ENCODE data around the gene ENDOV.

ENDOV gene

DNA sequence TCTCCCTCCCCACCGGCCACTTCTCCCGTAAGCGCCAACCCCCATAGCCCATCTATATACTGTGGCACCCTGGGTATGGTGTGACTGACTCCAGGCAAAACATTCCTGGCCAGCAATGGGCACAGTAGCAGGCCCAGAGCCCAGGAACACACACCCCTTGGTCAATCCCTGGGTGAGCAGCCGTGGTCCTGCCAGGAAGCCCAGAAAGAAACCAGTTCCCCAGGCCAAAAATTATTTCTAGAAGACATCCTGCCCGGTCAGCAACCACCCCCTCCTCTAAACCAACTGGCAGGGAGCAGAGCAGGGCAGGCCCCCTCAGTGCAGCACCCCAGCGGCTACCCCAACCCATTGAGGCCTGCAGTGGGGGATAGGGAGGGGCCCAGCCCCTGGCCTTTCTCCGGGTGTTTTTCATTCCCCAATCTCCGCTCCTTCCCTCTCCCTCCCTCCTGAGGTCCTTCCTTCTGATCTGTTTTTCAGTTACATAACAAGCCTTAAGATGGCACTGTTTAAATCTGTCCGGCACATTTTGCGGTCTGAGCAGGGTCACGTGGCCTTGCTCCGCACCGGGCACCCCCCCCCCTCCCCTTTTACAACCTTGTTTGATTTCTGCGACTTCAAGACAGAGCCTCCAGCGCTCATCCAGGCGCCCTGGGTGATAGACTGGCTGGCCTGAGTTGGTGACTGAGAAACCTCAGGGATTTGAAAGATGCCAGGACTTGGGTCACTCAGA, 59.4 kb downstream of the ENDOV start:
- TF ChIP-seq, protein P1, sequence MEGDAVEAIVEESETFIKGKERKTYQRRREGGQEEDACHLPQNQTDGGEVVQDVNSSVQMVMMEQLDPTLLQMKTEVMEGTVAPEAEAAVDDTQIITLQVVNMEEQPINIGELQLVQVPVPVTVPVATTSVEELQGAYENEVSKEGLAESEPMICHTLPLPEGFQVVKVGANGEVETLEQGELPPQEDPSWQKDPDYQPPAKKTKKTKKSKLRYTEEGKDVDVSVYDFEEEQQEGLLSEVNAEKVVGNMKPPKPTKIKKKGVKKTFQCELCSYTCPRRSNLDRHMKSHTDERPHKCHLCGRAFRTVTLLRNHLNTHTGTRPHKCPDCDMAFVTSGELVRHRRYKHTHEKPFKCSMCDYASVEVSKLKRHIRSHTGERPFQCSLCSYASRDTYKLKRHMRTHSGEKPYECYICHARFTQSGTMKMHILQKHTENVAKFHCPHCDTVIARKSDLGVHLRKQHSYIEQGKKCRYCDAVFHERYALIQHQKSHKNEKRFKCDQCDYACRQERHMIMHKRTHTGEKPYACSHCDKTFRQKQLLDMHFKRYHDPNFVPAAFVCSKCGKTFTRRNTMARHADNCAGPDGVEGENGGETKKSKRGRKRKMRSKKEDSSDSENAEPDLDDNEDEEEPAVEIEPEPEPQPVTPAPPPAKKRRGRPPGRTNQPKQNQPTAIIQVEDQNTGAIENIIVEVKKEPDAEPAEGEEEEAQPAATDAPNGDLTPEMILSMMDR (IDR thresholded peaks at IDR 0.05; ENCODE audit: control extremely low read depth, extremely low read depth, low read depth, missing control alignments), result no peak
- ChIA-PET CTCF (interaction anchor here (1.5 to 1.6 kb wide), 2 partner anchors 9 to 47 kb away, joined by 4 to 5 read pairs; no protein-coding TSS in a partner anchor), POLR2A (interaction anchor here (0.8 kb wide), 1 partner anchor 727 kb away, joined by 5 read pairs; no protein-coding TSS in a partner anchor)
- DNase-seq (ENCODE audit: extremely low spot score), result no peak

DNA sequence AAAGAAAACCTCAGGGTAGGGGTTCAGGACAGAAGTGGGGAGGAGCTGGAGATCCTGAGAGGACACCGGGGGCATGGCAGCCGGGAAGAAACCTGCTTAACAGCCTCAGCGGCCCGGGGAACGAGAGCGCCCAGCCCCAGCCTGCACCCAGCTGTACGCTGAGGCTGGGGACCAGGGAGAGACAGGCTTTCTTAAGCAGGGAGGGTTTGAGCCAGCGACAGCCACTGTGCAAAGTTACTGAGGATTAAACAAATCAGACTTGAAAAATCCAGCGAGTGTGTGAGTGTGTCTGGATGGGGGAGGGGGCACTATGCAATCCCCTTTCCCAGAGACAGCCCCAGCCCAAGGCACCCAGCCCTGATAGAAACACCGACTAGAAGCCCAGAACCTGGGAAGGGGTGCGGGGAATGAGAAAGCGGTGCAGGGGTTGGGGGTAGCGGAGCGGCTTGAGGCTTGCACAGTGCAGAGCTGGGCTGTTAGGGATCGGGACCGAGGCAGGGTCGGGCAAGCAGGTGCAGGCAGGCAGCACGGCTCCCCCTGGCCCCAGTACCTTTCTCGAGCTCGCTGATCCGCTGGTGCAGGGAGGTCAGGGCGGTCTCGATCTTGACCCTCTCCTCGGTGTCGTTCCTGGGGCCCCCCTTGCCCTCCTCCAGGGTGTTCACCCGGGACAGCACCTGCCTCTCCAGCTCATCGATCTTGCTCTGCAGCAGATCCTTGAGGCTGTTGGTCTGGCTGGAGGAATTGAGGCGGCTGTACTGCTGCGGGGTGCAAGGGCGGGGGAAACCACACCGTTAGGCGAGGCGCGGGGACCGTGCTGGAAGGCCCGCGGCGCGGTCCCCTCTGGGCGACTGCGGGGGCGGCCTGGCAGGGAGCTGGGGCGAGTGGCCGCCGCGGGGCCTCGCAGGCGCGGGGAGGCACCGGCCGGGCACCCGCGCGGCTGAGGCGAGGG, 60.3 kb downstream of the ENDOV start:
- DNase-seq (ENCODE audit: extremely low spot score), result no peak
- TF ChIP-seq, protein P1 (IDR thresholded peaks at IDR 0.05; ENCODE audit: control extremely low read depth, extremely low read depth, low read depth, missing control alignments), result no peak
- ChIA-PET CTCF (interaction anchor here (1.1 kb wide), 1 partner anchor 56 kb away, joined by 3 read pairs; no protein-coding TSS in a partner anchor), POLR2A (interaction anchor here (0.8 kb wide), 1 partner anchor 726 kb away, joined by 5 read pairs; no protein-coding TSS in a partner anchor)

DNA sequence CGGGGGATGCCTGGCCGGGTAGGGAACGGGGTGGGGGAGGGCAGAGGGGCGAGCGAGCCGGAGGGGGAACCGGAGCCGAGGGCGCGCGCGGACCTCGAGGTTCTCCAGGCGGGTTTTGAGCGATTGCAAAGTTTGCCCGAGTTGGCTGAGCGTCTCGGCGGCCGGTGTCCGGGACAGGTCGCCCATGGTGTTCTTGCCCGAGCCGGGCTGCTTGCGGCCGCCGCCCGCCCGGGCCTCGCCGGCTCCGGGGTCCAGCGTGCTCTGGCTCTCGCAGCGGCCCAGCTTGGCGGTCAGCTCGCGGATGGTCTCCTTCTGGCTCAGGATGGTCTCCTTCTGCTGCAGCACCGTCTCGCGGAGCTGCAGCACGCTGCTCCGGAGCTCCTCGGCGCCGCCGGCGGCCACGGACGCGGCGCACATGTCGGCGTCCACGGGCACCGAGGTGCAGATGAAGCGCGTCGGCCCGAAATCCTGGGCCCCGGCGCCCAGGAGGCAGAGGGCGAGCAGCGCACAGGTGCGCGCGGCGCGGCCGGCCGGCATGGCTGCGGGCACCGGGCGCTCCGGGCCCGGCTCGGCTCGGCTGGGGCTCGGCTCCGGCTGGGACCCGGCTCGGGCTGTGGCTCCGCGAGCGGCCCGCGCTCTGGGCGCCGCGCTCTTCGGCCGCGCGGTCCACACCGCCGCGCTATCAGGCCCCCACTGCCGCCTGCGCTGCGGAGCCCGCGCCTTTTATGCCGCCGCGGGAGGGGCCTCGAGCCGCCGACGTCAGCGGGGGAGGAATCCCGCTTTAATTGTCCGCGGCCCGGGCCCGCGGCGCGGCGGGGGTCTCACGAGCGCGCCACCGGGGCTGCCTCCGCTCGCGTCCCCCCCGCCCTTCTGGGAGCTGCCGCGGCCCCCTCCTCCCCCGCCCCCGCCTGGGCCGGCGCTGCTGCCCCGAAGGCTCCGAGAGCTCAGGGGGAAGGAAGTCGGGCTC, 61.2 kb downstream of the ENDOV start, which contains the start of gene NPTX1:
NPTX1 (minus strand) TSS at position 698 of the 967 bp plus-strand sequence; CDS start at position 537, 161 bp downstream.
- ChIA-PET CTCF (interaction anchor here (1.1 kb wide), 1 partner anchor 55 kb away, joined by 3 read pairs; no protein-coding TSS in a partner anchor), POLR2A (no interaction called here)
- no peak for DNase-seq (ENCODE audit: extremely low spot score)
- TF ChIP-seq, protein P1 (IDR thresholded peaks at IDR 0.05; ENCODE audit: control extremely low read depth, extremely low read depth, low read depth, missing control alignments), result no peak

DNA sequence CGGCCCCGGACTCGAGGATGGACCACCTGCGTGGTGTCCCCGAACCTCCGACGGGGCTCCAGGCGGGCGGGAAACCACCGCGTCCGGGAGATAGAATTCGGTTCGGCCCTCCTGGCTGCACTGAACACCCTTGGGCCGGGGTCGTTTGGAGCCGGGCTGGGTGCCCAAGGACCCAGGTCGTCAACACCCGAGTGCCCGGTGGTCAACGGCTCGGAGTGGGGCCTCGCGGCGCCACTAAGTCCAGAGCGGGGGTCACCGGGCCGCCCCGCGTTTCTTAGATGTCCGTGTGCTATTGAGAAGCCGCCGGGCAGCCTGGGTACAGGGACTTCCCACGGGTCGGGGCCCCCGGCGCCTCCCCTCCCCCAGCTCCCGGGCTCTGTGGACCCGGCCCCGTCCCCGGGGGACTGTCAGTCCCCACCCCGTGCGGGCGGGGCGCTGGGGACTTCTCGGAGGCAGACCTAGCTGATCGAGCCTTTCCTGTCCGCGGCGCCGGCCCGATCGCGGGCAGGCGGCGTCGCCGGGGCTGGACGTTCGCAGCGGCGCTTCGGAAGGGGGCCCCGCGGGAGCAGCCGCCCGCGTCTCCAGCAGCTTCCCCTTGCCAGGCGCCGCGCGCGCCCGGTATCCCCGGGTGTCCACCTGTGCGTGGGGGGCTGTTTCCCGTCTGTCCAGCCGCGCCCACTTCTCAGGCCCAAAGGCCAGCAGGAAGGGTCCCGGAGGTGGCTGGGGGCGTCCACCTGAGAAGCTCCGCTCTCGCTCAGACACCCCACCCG, 62.1 kb downstream of the ENDOV start:
- POLR2A ChIA-PET, result interaction anchor here (0.6 kb wide), 1 partner anchor 329 kb away, joined by 11 read pairs; no protein-coding TSS in a partner anchor
- TF ChIP-seq, protein P1 (IDR thresholded peaks at IDR 0.05; ENCODE audit: control extremely low read depth, extremely low read depth, low read depth, missing control alignments), result no peak

DNA sequence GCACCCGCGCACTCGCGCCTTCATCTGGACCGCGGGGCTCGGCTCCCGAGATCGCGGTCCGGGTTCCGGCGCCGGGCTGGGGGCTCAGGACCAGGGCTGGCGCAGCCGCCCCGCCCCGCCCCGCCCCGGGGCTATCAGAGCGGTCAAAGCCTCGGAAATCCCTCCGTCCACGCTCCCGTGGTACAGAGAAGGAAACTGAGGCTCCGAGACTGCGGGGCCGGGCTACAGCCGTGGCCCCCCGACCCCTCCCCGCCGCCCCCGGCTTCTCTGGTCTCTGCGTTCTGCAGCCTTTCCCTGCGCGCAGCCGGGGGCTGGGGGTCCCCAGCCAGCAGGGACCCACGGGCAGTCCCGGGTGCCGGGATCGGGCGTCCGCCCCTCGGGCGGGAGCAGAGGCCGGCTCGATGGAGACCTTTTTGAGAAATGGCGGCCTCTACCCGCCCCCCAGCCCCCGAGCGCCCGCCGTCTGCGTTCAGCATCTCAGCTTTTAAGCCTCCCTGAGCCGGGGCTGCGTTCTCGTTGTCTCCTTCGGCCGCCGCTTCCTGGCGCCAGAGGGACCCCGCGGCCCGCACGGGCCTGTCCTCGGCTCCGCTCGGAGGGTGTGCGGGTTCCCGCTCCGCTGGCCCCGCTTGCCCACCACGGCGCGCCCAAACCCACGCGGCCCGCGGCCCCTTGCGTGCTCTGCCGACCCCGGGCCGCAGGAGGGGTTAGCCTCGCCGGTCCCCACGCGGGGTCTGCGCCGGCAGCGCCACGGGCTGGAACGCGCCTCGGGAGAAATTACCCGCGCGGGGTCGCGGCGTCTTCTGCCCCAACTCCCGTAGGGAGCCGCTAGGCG, 62.9 kb downstream of the ENDOV start:
- POLR2A ChIA-PET, result interaction anchor here (0.6 kb wide), 1 partner anchor 330 kb away, joined by 11 read pairs; no protein-coding TSS in a partner anchor
- CTCF ChIA-PET, result no interaction called here
- DNase-seq (ENCODE audit: extremely low spot score), result no peak
- TF ChIP-seq, protein P1 (IDR thresholded peaks at IDR 0.05; ENCODE audit: control extremely low read depth, extremely low read depth, low read depth, missing control alignments), result peak; percentile 55

More for the DNA sequence above, 62.1 kb downstream of the ENDOV start:
- DNase-seq (ENCODE audit: extremely low spot score), result no peak
- CTCF ChIA-PET, result no interaction called here
